H1 (cell line): ENCODE data around the gene SYNE4. TPM values are rescaled to one million over a fixed set of nuclear protein-coding genes. Genes with fewer than 3 reads are reported as not detected.
A peak's percentile ranks its signal among the peaks of the same experiment; 100 is the strongest.

ENCODE experiments used
- CTCF ChIA-PET: fragments of 300-600 bp; sonication (Branson Sonifier 250); formaldehyde crosslinking; loops from one replicate; lab custom pipeline; 2021; ENCODE audit not compliant: partially characterized antibody; lab: Charles Lee
- POLR2A ChIA-PET: fragments of 300-600 bp; sonication (Branson Sonifier 250); formaldehyde crosslinking; loops from one replicate; lab custom pipeline; 2021; ENCODE audit warnings: inconsistent platforms; ENCODE audit not compliant: partially characterized antibody; lab: Charles Lee
- DNase-seq, 2 experiments: peaks; one replicate each; pipeline versions ENCODE4 v3.0.0 to v3.0.0-alpha.2; 2010 to 2022; ENCODE audit warnings: low spot score in 2 of 2, low read depth in 1 of 2, mixed read lengths in 1 of 2
- FAIRE-seq: peaks from 2 replicates; lab custom pipeline; 2011; peaks lifted over from hg19 to GRCh38; lab: Jason Lieb, UNC
- H2AFZ ChIP-seq: 2 replicates; pipeline ENCODE4 v1.8.1; 2012; ENCODE audit warnings: low read length, inconsistent platforms
- H2AK5ac ChIP-seq: 2 replicates; pipeline ENCODE4 v1.6.1; 2013; ENCODE audit warnings: low read depth, low read length
- H2BK120ac ChIP-seq: replicated peaks from 2 replicates; pipeline ENCODE3; 2013; ENCODE audit warnings: low read depth, low read length, inconsistent platforms
- H2BK12ac ChIP-seq: 2 replicates; pipeline ENCODE4 v1.6.1; 2013; ENCODE audit warnings: low read depth, low read length
- H2BK15ac ChIP-seq: 2 replicates; pipeline ENCODE4 v1.6.1; 2013; ENCODE audit warnings: low read length
- H2BK20ac ChIP-seq: 2 replicates; pipeline ENCODE4 v1.6.1; 2013; ENCODE audit warnings: low read length
- H2BK5ac ChIP-seq: 2 replicates; pipeline ENCODE4 v1.6.1; 2013; ENCODE audit warnings: low read depth, low read length
- H3K14ac ChIP-seq: 2 replicates; pipeline ENCODE4 v1.6.1; 2013; ENCODE audit warnings: inconsistent platforms; ENCODE audit not compliant: insufficient read length
- H3K18ac ChIP-seq: 2 replicates; pipeline ENCODE4 v1.6.1; 2013; ENCODE audit warnings: low read length; ENCODE audit errors: extremely low read depth
- H3K23ac ChIP-seq: 2 replicates; pipeline ENCODE4 v1.6.1; 2013; ENCODE audit warnings: inconsistent platforms; ENCODE audit not compliant: insufficient read length
- H3K23me2 ChIP-seq: 2 replicates; pipeline ENCODE4 v1.6.1; 2013; ENCODE audit warnings: low read depth, low read length
- H3K27ac ChIP-seq: 2 replicates; pipeline ENCODE4 v1.6.1; 2011; ENCODE audit warnings: low read depth, low read length, inconsistent platforms
- H3K27me3 ChIP-seq, 4 experiments: replicated peaks in 1 of 4; 1 replicate in 1 of 4; 2 replicates in 3 of 4; pipeline versions ENCODE4 v1.6.1 to v1.8.1; 2011 to 2013; ENCODE audit warnings: low read length in 3 of 4, mild to moderate bottlenecking in 3 of 4, inconsistent platforms in 2 of 4, mixed read lengths in 2 of 4, moderate library complexity in 1 of 4; ENCODE audit not compliant: control insufficient read depth in 3 of 4, insufficient read depth in 3 of 4; ENCODE audit errors: extremely low read depth in 1 of 4
- H3K36me3 ChIP-seq, 4 experiments: 2 replicates each; pipeline versions ENCODE4 v1.6.1 to v1.8.1; 2011 to 2013; ENCODE audit warnings: mild to moderate bottlenecking in 4 of 4, low read length in 3 of 4, moderate library complexity in 2 of 4, control low read depth in 1 of 4, inconsistent platforms in 1 of 4; ENCODE audit not compliant: insufficient read depth in 4 of 4, control insufficient read depth in 2 of 4
- H3K4ac ChIP-seq: replicated peaks from 2 replicates; pipeline ENCODE3; 2013; ENCODE audit warnings: low read length, low read depth, mixed read lengths, inconsistent platforms; ENCODE audit not compliant: insufficient read length
- H3K4me1 ChIP-seq, 4 experiments: replicated peaks in 1 of 4; 1 replicate in 1 of 4; 2 replicates in 3 of 4; pipeline versions ENCODE4 v1.6.1 to v1.8.1; 2011 to 2013; ENCODE audit warnings: low read length in 3 of 4, inconsistent platforms in 2 of 4, mixed read lengths in 1 of 4; ENCODE audit not compliant: insufficient read depth in 4 of 4, control insufficient read depth in 3 of 4
- H3K4me2 ChIP-seq, 2 experiments: 2 replicates each; pipeline versions ENCODE4 v1.6.1 to v1.8.1; 2011 to 2013; ENCODE audit warnings: low read depth in 2 of 2, low read length in 2 of 2, control low read depth in 1 of 2, inconsistent platforms in 1 of 2, mild to moderate bottlenecking in 1 of 2; ENCODE audit not compliant: insufficient read depth in 1 of 2
- H3K4me3 ChIP-seq, 4 experiments: fragments of 200-600, 300-600 bp in 1 of 4; sonication (generic), shearing (Covaris generic), sonication (Bioruptor Twin) in 1 of 4; 2 replicates each; pipeline versions ENCODE4 v1.5.1 to v1.8.1; 2011 to 2016; ENCODE audit warnings: low read length in 4 of 4, low read depth in 3 of 4, control low read depth in 2 of 4, inconsistent platforms in 2 of 4, mild to moderate bottlenecking in 2 of 4, mixed read lengths in 1 of 4, moderate library complexity in 1 of 4; ENCODE audit not compliant: insufficient read depth in 2 of 4; ENCODE audit errors: extremely low read depth in 1 of 4
- H3K56ac ChIP-seq: replicated peaks from 2 replicates; pipeline ENCODE3; 2013; ENCODE audit warnings: low read depth, mild to moderate bottlenecking, mixed read lengths, low read length, inconsistent platforms; ENCODE audit not compliant: insufficient read length
- H3K79me1 ChIP-seq: 2 replicates; pipeline ENCODE4 v1.6.1; 2013; ENCODE audit warnings: low read depth, low read length, control low read depth
- H3K79me2 ChIP-seq, 2 experiments: 2 replicates each; pipeline versions ENCODE4 v1.6.1 to v1.8.1; 2012 to 2013; ENCODE audit warnings: low read length in 2 of 2, mild to moderate bottlenecking in 2 of 2, inconsistent platforms in 1 of 2; ENCODE audit not compliant: insufficient read depth in 2 of 2, control insufficient read depth in 1 of 2
- H3K9ac ChIP-seq, 4 experiments: replicated peaks in 1 of 4; 1 replicate in 1 of 4; 2 replicates in 3 of 4; pipeline versions ENCODE4 v1.6.1 to v1.8.1; 2011 to 2013; ENCODE audit warnings: low read depth in 3 of 4, low read length in 3 of 4, control low read depth in 2 of 4, mild to moderate bottlenecking in 2 of 4, moderate library complexity in 2 of 4, inconsistent platforms in 1 of 4; ENCODE audit errors: extremely low read depth in 1 of 4
- H3K9me3 ChIP-seq, 2 experiments: 2 replicates each; pipeline versions ENCODE4 v1.6.1 to v1.8.1; 2012 to 2013; ENCODE audit warnings: mild to moderate bottlenecking in 2 of 2, moderate library complexity in 2 of 2, control low read depth in 1 of 2, inconsistent platforms in 1 of 2, low read depth in 1 of 2, low read length in 1 of 2, mixed read lengths in 1 of 2; ENCODE audit not compliant: insufficient read depth in 2 of 2
- H4K20me1 ChIP-seq, 2 experiments: replicated peaks in 1 of 2; 2 replicates each; pipeline versions ENCODE3 to v1.8.1; 2011 to 2013; ENCODE audit warnings: inconsistent platforms in 2 of 2, low read length in 2 of 2, mild to moderate bottlenecking in 1 of 2; ENCODE audit not compliant: insufficient read depth in 2 of 2, control insufficient read depth in 1 of 2
- H4K5ac ChIP-seq: 2 replicates; pipeline ENCODE4 v1.6.1; 2013; ENCODE audit warnings: low read length, low read depth, mixed read lengths, inconsistent platforms; ENCODE audit not compliant: insufficient read length
- H4K8ac ChIP-seq: 2 replicates; pipeline ENCODE4 v1.8.0; 2013; ENCODE audit warnings: mild to moderate bottlenecking, moderate library complexity, low read length, inconsistent platforms; ENCODE audit not compliant: insufficient read depth; ENCODE audit errors: extremely low read depth
- H4K91ac ChIP-seq: replicated peaks from 2 replicates; pipeline ENCODE3; 2013; ENCODE audit warnings: low read length, mixed read lengths, inconsistent platforms; ENCODE audit not compliant: insufficient read length
- WGBS, 2 experiments: shearing (Covaris generic) in 1 of 2; methylation state at CpG; one replicate each; pipeline versions ENCODE4 v1.1.6 to v1.1.7; 2013 to 2015; ENCODE audit warnings: low lambda C conversion rate in 2 of 2, mixed read lengths in 2 of 2, inconsistent platforms in 1 of 2, low coverage in 1 of 2, missing lambda C conversion rate in 1 of 2; ENCODE audit not compliant: insufficient replicate concordance in 2 of 2, insufficient coverage in 1 of 2, insufficient read length in 1 of 2; ENCODE audit errors: extremely low coverage in 1 of 2, missing lambda C conversion rate in 1 of 2; 5-methylcytosine and 5-hydroxymethylcytosine counted together
- polyA plus RNA-seq, 7 experiments: library from polyadenylated mRNA; depleted of rRNA in 3 of 7; stranded (reverse) in 5 of 7; unstranded in 2 of 7; fragments of >200 nt in 5 of 7; fragments of 200-250 nt in 2 of 7; gene quantifications; 1 replicate in 5 of 7; 2 replicates in 1 of 7; 4 replicates in 1 of 7; pipeline versions ENCODE4 v1.2.1 to v1.2.3, GENCODE V29; 2011 to 2013; ENCODE audit warnings: missing spikeins in 2 of 7, mixed read lengths in 2 of 7
- total RNA-seq: library from RNA; stranded (reverse); fragmentation: NEBNext Ultra II Directional; extraction: Animal tissue kit (Norgen Biotek cat#: 25700); gene quantifications from 2 replicates; pipeline ENCODE4 v1.2.1, GENCODE V29; 2021

The SYNE4 gene
- total and polyA plus RNA-seq, 2 of the 8 experiments (the other 6 are each of a cell fraction or from before 2014, with no cell fraction given): 20.8 to 22.6 TPM

DNA sequence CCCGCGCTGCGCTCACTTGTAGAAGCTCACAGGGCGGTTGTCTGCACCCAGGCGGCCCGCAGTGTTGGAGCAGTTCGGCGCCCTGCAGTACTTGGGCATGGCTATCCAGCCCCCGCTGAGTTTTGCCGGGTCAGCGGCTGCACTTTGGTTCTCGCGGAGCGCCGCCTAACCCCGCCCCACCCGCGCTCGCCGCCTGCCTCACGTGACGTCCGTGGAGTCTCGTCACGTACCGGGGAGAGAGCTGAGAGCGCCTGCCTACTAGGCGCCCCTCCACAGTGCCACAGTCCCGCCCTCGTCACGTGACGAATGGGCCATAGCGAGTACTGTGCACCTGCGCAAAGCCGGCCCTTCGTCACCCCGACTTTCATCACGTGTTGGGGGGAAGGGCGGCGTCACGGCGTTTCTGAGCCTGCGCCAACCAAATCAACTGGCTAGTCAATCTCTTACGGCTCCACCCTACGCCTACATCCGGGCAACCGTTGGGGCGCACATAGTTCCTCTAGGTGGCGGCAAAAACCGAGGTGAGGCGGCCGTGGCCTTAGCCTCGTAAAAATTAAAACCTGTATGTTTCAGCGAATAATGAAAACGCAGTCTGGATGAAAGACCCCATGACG is 45.6 kb upstream of the SYNE4 start, which contains the start of gene THAP8:
Gene THAP8 (minus strand): TSS at position 167 of the 614 bp plus-strand sequence. CDS start 68 bp downstream, at position 99.
- H4K91ac ChIP-seq: peak within 1 kb of the TSS; percentile 71
- peak within 1 kb of the TSS; percentile 80 for H4K5ac ChIP-seq
- H3K4me2 ChIP-seq: peak within 1 kb of the TSS; percentile 87 to 93
- no peak within 1 kb of the TSS for H2AK5ac ChIP-seq
- peak within 1 kb of the TSS; percentile 75 to 94 (median 82) for H3K4me3 ChIP-seq
- H3K4me1 ChIP-seq: peaks cover 0 to 11% (median 4%) of the 10 kb centered on the region in 4 experiments; a peak in 5 of 7 replicates
- H2BK15ac ChIP-seq: peak within 1 kb of the TSS; percentile 31; the same call in 1 of the 2 replicates
- peak within 1 kb of the TSS; percentile 75 for H3K56ac ChIP-seq
- no peak within 1 kb of the TSS for H3K23ac ChIP-seq
- peak; percentile 96 to 98 for DNase-seq
- peaks cover 3 to 35% of the 10 kb centered on the region in 2 experiments; a peak in 3 of 4 replicates for H3K79me2 ChIP-seq
- peak within 1 kb of the TSS; percentile 68; the same call in 1 of the 2 replicates for H2BK12ac ChIP-seq
- ChIA-PET POLR2A (interaction anchor here (0.7 to 2.2 kb wide), 21 partner anchors 13 to 193 kb away, joined by 3 to 10 read pairs (median 5); partner anchors contain the start of genes ALKBH6, CAPNS1, OVOL3 and POLR2I), CTCF (interaction anchor here (0.8 to 4.6 kb wide), 6 partner anchors 14 to 361 kb away, joined by 3 to 14 read pairs (median 3); no protein-coding TSS in a partner anchor)
- H3K9me3 ChIP-seq: no peaks in the 10 kb centered on the region
- 2% methylated on average over 55 of the region's 56 CpGs; no CpG with 5 or more reads in 1 of the 2 experiments for WGBS, 2 experiments
- peak within 1 kb of the TSS; percentile 94 for H3K18ac ChIP-seq
- H3K4ac ChIP-seq: peak within 1 kb of the TSS; percentile 28
- peak within 1 kb of the TSS; percentile 83; the same call in 1 of the 2 replicates for H3K27ac ChIP-seq
- H3K79me1 ChIP-seq: peaks cover 4% of the 10 kb centered on the region; the same call in 1 of the 2 replicates
- no peak within 1 kb of the TSS for H2BK20ac ChIP-seq
- peaks cover 5 to 13% (median 10%) of the 10 kb centered on the region in 4 experiments; a peak in 5 of 8 replicates for H3K36me3 ChIP-seq
- H3K27me3 ChIP-seq: no peaks in the 10 kb centered on the region
- peak within 1 kb of the TSS; percentile 67 to 85 (median 80) for H3K9ac ChIP-seq
- peak within 1 kb of the TSS; percentile 96 for H4K8ac ChIP-seq
- peaks cover 6 to 15% of the 10 kb centered on the region in 2 experiments for H4K20me1 ChIP-seq
- peaks cover 4% of the 10 kb centered on the region for H3K23me2 ChIP-seq
- peak within 1 kb of the TSS; percentile 84 for H2BK5ac ChIP-seq
- H2AFZ ChIP-seq: peak within 1 kb of the TSS; percentile 25; the same call in 1 of the 2 replicates
- H2BK120ac ChIP-seq: no peak within 1 kb of the TSS
- FAIRE-seq: no peak
- no peak within 1 kb of the TSS for H3K14ac ChIP-seq
